ENCODE measurements around the gene DBNL.

Gene DBNL

DNA sequence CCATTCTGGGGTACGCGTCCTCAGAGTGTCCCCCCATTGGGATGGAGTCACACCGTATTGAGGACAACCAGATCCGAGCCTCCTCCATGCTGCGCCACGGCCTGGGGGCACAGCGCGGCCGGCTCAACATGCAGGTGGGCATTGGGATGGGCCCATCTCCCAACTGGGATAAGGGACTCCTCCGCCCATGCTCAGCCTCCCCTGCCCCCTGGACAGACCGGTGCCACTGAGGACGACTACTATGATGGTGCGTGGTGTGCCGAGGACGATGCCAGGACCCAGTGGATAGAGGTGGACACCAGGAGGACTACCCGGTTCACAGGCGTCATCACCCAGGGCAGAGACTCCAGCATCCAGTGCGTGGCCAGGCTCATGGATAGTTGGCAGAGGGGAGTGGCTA is 65.5 kb downstream of the DBNL start:
- no peak for DNase-seq (ENCODE audit: low read depth in 3 of 3)

DNA sequence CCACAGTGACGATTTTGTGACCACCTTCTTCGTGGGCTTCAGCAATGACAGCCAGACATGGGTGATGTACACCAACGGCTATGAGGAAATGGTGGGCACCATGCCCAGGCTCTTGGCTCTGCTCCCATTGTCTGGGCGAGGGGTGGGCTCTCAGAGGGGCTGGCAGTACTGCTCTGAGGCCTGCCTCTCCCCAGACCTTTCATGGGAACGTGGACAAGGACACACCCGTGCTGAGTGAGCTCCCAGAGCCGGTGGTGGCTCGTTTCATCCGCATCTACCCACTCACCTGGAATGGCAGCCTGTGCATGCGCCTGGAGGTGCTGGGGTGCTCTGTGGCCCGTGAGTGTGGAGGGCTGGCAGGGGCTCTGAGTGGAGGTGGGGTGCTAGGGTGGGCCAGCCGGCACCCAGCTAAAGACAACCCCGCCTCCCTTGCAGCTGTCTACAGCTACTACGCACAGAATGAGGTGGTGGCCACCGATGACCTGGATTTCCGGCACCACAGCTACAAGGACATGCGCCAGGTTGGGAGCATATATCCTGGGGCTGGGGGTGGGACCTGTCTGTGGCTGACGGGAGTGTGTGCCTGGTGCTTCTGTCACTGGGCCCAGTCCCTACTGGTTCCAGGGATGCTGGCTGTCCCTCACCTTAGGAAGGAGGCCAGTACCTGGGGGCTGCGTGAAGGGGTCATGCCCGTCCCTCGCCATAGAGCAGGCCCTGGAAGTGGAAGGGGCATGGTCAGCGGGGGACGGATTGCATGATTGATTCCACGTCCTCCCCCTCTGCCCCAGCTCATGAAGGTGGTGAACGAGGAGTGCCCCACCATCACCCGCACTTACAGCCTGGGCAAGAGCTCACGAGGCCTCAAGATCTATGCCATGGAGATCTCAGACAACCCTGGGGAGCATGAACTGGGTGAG is 66.5 kb downstream of the DBNL start:
- no peak for DNase-seq (ENCODE audit: low read depth in 3 of 3)
